H1 (cell line): ENCODE measurements around the gene CNTN5. TPM values are rescaled to one million over a fixed set of nuclear protein-coding genes. Genes with fewer than 3 reads are reported as not detected.

ENCODE experiments used
- CTCF ChIA-PET: fragments of 300-600 bp; sonication (Branson Sonifier 250); formaldehyde crosslinking; loops from one replicate; lab custom pipeline; 2021; ENCODE audit not compliant: partially characterized antibody; lab: Charles Lee
- POLR2A ChIA-PET: fragments of 300-600 bp; sonication (Branson Sonifier 250); formaldehyde crosslinking; loops from one replicate; lab custom pipeline; 2021; ENCODE audit warnings: inconsistent platforms; ENCODE audit not compliant: partially characterized antibody; lab: Charles Lee
- DNase-seq, 2 experiments: peaks; one replicate each; pipeline versions ENCODE4 v3.0.0 to v3.0.0-alpha.2; 2010 to 2022; ENCODE audit warnings: low spot score in 2 of 2, low read depth in 1 of 2, mixed read lengths in 1 of 2
- FAIRE-seq: peaks from 2 replicates; lab custom pipeline; 2011; peaks lifted over from hg19 to GRCh38; lab: Jason Lieb, UNC
- H2AFZ ChIP-seq: 2 replicates; pipeline ENCODE4 v1.8.1; 2012; ENCODE audit warnings: low read length, inconsistent platforms
- H2AK5ac ChIP-seq: 2 replicates; pipeline ENCODE4 v1.6.1; 2013; ENCODE audit warnings: low read depth, low read length
- H2BK120ac ChIP-seq: replicated peaks from 2 replicates; pipeline ENCODE3; 2013; ENCODE audit warnings: low read depth, low read length, inconsistent platforms
- H2BK12ac ChIP-seq: 2 replicates; pipeline ENCODE4 v1.6.1; 2013; ENCODE audit warnings: low read depth, low read length
- H2BK15ac ChIP-seq: 2 replicates; pipeline ENCODE4 v1.6.1; 2013; ENCODE audit warnings: low read length
- H2BK20ac ChIP-seq: 2 replicates; pipeline ENCODE4 v1.6.1; 2013; ENCODE audit warnings: low read length
- H2BK5ac ChIP-seq: 2 replicates; pipeline ENCODE4 v1.6.1; 2013; ENCODE audit warnings: low read depth, low read length
- H3K14ac ChIP-seq: 2 replicates; pipeline ENCODE4 v1.6.1; 2013; ENCODE audit warnings: inconsistent platforms; ENCODE audit not compliant: insufficient read length
- H3K18ac ChIP-seq: 2 replicates; pipeline ENCODE4 v1.6.1; 2013; ENCODE audit warnings: low read length; ENCODE audit errors: extremely low read depth
- H3K23ac ChIP-seq: 2 replicates; pipeline ENCODE4 v1.6.1; 2013; ENCODE audit warnings: inconsistent platforms; ENCODE audit not compliant: insufficient read length
- H3K23me2 ChIP-seq: 2 replicates; pipeline ENCODE4 v1.6.1; 2013; ENCODE audit warnings: low read depth, low read length
- H3K27ac ChIP-seq: 2 replicates; pipeline ENCODE4 v1.6.1; 2011; ENCODE audit warnings: low read depth, low read length, inconsistent platforms
- H3K27me3 ChIP-seq, 4 experiments: replicated peaks in 1 of 4; 1 replicate in 1 of 4; 2 replicates in 3 of 4; pipeline versions ENCODE4 v1.6.1 to v1.8.1; 2011 to 2013; ENCODE audit warnings: low read length in 3 of 4, mild to moderate bottlenecking in 3 of 4, inconsistent platforms in 2 of 4, mixed read lengths in 2 of 4, moderate library complexity in 1 of 4; ENCODE audit not compliant: control insufficient read depth in 3 of 4, insufficient read depth in 3 of 4; ENCODE audit errors: extremely low read depth in 1 of 4
- H3K36me3 ChIP-seq, 4 experiments: 2 replicates each; pipeline versions ENCODE4 v1.6.1 to v1.8.1; 2011 to 2013; ENCODE audit warnings: mild to moderate bottlenecking in 4 of 4, low read length in 3 of 4, moderate library complexity in 2 of 4, control low read depth in 1 of 4, inconsistent platforms in 1 of 4; ENCODE audit not compliant: insufficient read depth in 4 of 4, control insufficient read depth in 2 of 4
- H3K4ac ChIP-seq: replicated peaks from 2 replicates; pipeline ENCODE3; 2013; ENCODE audit warnings: low read length, low read depth, mixed read lengths, inconsistent platforms; ENCODE audit not compliant: insufficient read length
- H3K4me1 ChIP-seq, 4 experiments: replicated peaks in 1 of 4; 1 replicate in 1 of 4; 2 replicates in 3 of 4; pipeline versions ENCODE4 v1.6.1 to v1.8.1; 2011 to 2013; ENCODE audit warnings: low read length in 3 of 4, inconsistent platforms in 2 of 4, mixed read lengths in 1 of 4; ENCODE audit not compliant: insufficient read depth in 4 of 4, control insufficient read depth in 3 of 4
- H3K4me2 ChIP-seq, 2 experiments: 2 replicates each; pipeline versions ENCODE4 v1.6.1 to v1.8.1; 2011 to 2013; ENCODE audit warnings: low read depth in 2 of 2, low read length in 2 of 2, control low read depth in 1 of 2, inconsistent platforms in 1 of 2, mild to moderate bottlenecking in 1 of 2; ENCODE audit not compliant: insufficient read depth in 1 of 2
- H3K4me3 ChIP-seq, 4 experiments: fragments of 200-600, 300-600 bp in 1 of 4; sonication (generic), shearing (Covaris generic), sonication (Bioruptor Twin) in 1 of 4; 2 replicates each; pipeline versions ENCODE4 v1.5.1 to v1.8.1; 2011 to 2016; ENCODE audit warnings: low read length in 4 of 4, low read depth in 3 of 4, control low read depth in 2 of 4, inconsistent platforms in 2 of 4, mild to moderate bottlenecking in 2 of 4, mixed read lengths in 1 of 4, moderate library complexity in 1 of 4; ENCODE audit not compliant: insufficient read depth in 2 of 4; ENCODE audit errors: extremely low read depth in 1 of 4
- H3K56ac ChIP-seq: replicated peaks from 2 replicates; pipeline ENCODE3; 2013; ENCODE audit warnings: low read depth, mild to moderate bottlenecking, mixed read lengths, low read length, inconsistent platforms; ENCODE audit not compliant: insufficient read length
- H3K79me1 ChIP-seq: 2 replicates; pipeline ENCODE4 v1.6.1; 2013; ENCODE audit warnings: low read depth, low read length, control low read depth
- H3K79me2 ChIP-seq, 2 experiments: 2 replicates each; pipeline versions ENCODE4 v1.6.1 to v1.8.1; 2012 to 2013; ENCODE audit warnings: low read length in 2 of 2, mild to moderate bottlenecking in 2 of 2, inconsistent platforms in 1 of 2; ENCODE audit not compliant: insufficient read depth in 2 of 2, control insufficient read depth in 1 of 2
- H3K9ac ChIP-seq, 4 experiments: replicated peaks in 1 of 4; 1 replicate in 1 of 4; 2 replicates in 3 of 4; pipeline versions ENCODE4 v1.6.1 to v1.8.1; 2011 to 2013; ENCODE audit warnings: low read depth in 3 of 4, low read length in 3 of 4, control low read depth in 2 of 4, mild to moderate bottlenecking in 2 of 4, moderate library complexity in 2 of 4, inconsistent platforms in 1 of 4; ENCODE audit errors: extremely low read depth in 1 of 4
- H3K9me3 ChIP-seq, 2 experiments: 2 replicates each; pipeline versions ENCODE4 v1.6.1 to v1.8.1; 2012 to 2013; ENCODE audit warnings: mild to moderate bottlenecking in 2 of 2, moderate library complexity in 2 of 2, control low read depth in 1 of 2, inconsistent platforms in 1 of 2, low read depth in 1 of 2, low read length in 1 of 2, mixed read lengths in 1 of 2; ENCODE audit not compliant: insufficient read depth in 2 of 2
- H4K20me1 ChIP-seq, 2 experiments: replicated peaks in 1 of 2; 2 replicates each; pipeline versions ENCODE3 to v1.8.1; 2011 to 2013; ENCODE audit warnings: inconsistent platforms in 2 of 2, low read length in 2 of 2, mild to moderate bottlenecking in 1 of 2; ENCODE audit not compliant: insufficient read depth in 2 of 2, control insufficient read depth in 1 of 2
- H4K5ac ChIP-seq: 2 replicates; pipeline ENCODE4 v1.6.1; 2013; ENCODE audit warnings: low read length, low read depth, mixed read lengths, inconsistent platforms; ENCODE audit not compliant: insufficient read length
- H4K8ac ChIP-seq: 2 replicates; pipeline ENCODE4 v1.8.0; 2013; ENCODE audit warnings: mild to moderate bottlenecking, moderate library complexity, low read length, inconsistent platforms; ENCODE audit not compliant: insufficient read depth; ENCODE audit errors: extremely low read depth
- H4K91ac ChIP-seq: replicated peaks from 2 replicates; pipeline ENCODE3; 2013; ENCODE audit warnings: low read length, mixed read lengths, inconsistent platforms; ENCODE audit not compliant: insufficient read length
- CHD2 ChIP-seq: IDR thresholded peaks from 2 replicates; pipeline ENCODE4 v1.6.1; 2012; ENCODE audit warnings: low read length, improper control_type of control experiment
- CREB1 ChIP-seq: IDR thresholded peaks from 2 replicates; pipeline ENCODE4 v1.6.1; 2012; ENCODE audit warnings: inconsistent platforms
- EZH2 ChIP-seq: fragments of 200-600 bp; sonication (generic); IDR thresholded peaks from 2 replicates; pipeline ENCODE4 v1.7.1; 2012; ENCODE audit warnings: low read depth, mild to moderate bottlenecking, moderate library complexity, low read length, inconsistent platforms; ENCODE audit not compliant: severe bottlenecking
- POU5F1 ChIP-seq: IDR thresholded peaks from 2 replicates; pipeline ENCODE4 v1.6.1; 2011; ENCODE audit warnings: low read depth, mild to moderate bottlenecking, low read length, moderate library complexity
- RFX5 ChIP-seq: IDR thresholded peaks from 2 replicates; pipeline ENCODE4 v1.6.1; 2011; ENCODE audit warnings: low read depth, low read length, improper control_type of control experiment, borderline replicate concordance
- TCF12 ChIP-seq: IDR thresholded peaks from 2 replicates; pipeline ENCODE4 v1.6.1; 2011; ENCODE audit warnings: low read depth, mild to moderate bottlenecking, low read length
- ZNF274 ChIP-seq: IDR thresholded peaks from 2 replicates; pipeline ENCODE4 v1.7.0; 2012; ENCODE audit warnings: low read length, borderline replicate concordance; ENCODE audit errors: extremely low read depth
- WGBS, 2 experiments: shearing (Covaris generic) in 1 of 2; methylation state at CpG; one replicate each; pipeline versions ENCODE4 v1.1.6 to v1.1.7; 2013 to 2015; ENCODE audit warnings: low lambda C conversion rate in 2 of 2, mixed read lengths in 2 of 2, inconsistent platforms in 1 of 2, low coverage in 1 of 2, missing lambda C conversion rate in 1 of 2; ENCODE audit not compliant: insufficient replicate concordance in 2 of 2, insufficient coverage in 1 of 2, insufficient read length in 1 of 2; ENCODE audit errors: extremely low coverage in 1 of 2, missing lambda C conversion rate in 1 of 2; 5-methylcytosine and 5-hydroxymethylcytosine counted together
- polyA plus RNA-seq, 7 experiments: library from polyadenylated mRNA; depleted of rRNA in 3 of 7; stranded (reverse) in 5 of 7; unstranded in 2 of 7; fragments of >200 nt in 5 of 7; fragments of 200-250 nt in 2 of 7; gene quantifications; 1 replicate in 5 of 7; 2 replicates in 1 of 7; 4 replicates in 1 of 7; pipeline versions ENCODE4 v1.2.1 to v1.2.3, GENCODE V29; 2011 to 2013; ENCODE audit warnings: missing spikeins in 2 of 7, mixed read lengths in 2 of 7
- total RNA-seq: library from RNA; stranded (reverse); fragmentation: NEBNext Ultra II Directional; extraction: Animal tissue kit (Norgen Biotek cat#: 25700); gene quantifications from 2 replicates; pipeline ENCODE4 v1.2.1, GENCODE V29; 2021
- TF ChIP-seq, protein P1 (sequence below): IDR thresholded peaks from 2 replicates; pipeline ENCODE4 v1.6.1; 2011; ENCODE audit warnings: low read depth, mild to moderate bottlenecking, low read length; ENCODE audit not compliant: insufficient read depth

The CNTN5 gene
- total and polyA plus RNA-seq, 2 of the 8 experiments (the other 6 are each of a cell fraction or from before 2014, with no cell fraction given), result not detected

DNA sequence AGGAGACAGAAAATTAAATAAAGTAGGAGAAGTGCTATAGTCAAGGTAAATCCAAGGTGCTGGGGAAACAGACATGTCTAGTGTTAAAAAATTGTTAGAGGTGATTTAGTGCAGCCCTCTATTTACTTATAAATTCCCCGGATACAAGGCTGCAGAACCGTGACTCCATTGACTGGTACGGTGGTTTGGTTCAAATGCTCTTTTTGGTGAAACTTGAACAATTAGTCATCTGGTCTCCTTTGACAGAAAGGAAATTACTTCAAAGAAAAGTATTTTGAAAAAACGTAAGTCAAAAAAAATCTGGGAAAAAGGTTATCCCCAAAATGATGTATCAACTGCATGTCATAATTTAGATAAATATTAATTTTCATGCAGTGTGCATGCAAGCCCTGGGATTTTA is 399.2 kb downstream of the CNTN5 start:
- Histone ChIP-seq H2BK12ac (peak overlapping the region; percentile 29; the same call in 1 of the 2 replicates), H4K5ac (no peak overlapping the region), H3K79me1 (no peaks in the 10 kb centered on the region), H4K20me1 (no peaks in the 10 kb centered on the region), H3K36me3 (no peaks in the 10 kb centered on the region), H3K18ac (no peak overlapping the region; the same call in 1 of the 2 replicates), H3K9me3 (no peaks in the 10 kb centered on the region), H2BK15ac (no peak overlapping the region), H3K27me3 (peaks cover 0 to 8% (median 3%) of the 10 kb centered on the region in 4 experiments; a peak in 5 of 7 replicates), H3K56ac (no peak overlapping the region), H3K9ac (no peak overlapping the region), H4K8ac (no peak overlapping the region), H2AK5ac (no peak overlapping the region), H2AFZ (no peak overlapping the region), H3K79me2 (no peaks in the 10 kb centered on the region), H2BK5ac (no peak overlapping the region), H3K14ac (no peak overlapping the region), H3K27ac (no peak overlapping the region), H2BK120ac (peak overlapping the region; percentile 69), H3K23ac (no peak overlapping the region), H3K4me2 (peak overlapping the region in 1 of 2 experiments; percentile 43; a peak in 1 of 4 replicates), H3K4me1 (peaks cover 4 to 33% (median 20%) of the 10 kb centered on the region in 4 experiments), H4K91ac (peak overlapping the region; percentile 55), H3K4me3 (peak overlapping the region in 1 of 4 experiments; percentile 9; a peak in 1 of 8 replicates), H3K23me2 (no peaks in the 10 kb centered on the region), H3K4ac (no peak overlapping the region), H2BK20ac (no peak overlapping the region)
- DNase-seq (no peak), FAIRE-seq (no peak)
- CTCF ChIA-PET, result no interaction called here
- WGBS, 2 experiments, result 74% methylated on average over 4 of the region's 4 CpGs; no CpG with 5 or more reads in 1 of the 2 experiments
- POLR2A ChIA-PET, result interaction anchor here (1.3 kb wide), 1 partner anchor 13 kb away, joined by 4 read pairs; no protein-coding TSS in a partner anchor
- TF ChIP-seq, protein P1, sequence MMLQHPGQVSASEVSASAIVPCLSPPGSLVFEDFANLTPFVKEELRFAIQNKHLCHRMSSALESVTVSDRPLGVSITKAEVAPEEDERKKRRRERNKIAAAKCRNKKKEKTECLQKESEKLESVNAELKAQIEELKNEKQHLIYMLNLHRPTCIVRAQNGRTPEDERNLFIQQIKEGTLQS, result no peak
- TF ChIP-seq RFX5 (no peak), CREB1 (no peak), POU5F1 (no peak), ZNF274 (no peak), EZH2 (no peak), TCF12 (no peak), CHD2 (no peak)
